HG03558 (cell line): ENCODE results near the gene PTH2R.
"Not testable (repeated sequence)": the region's sequence is repeated elsewhere in the genome, so short reads cannot be mapped to it uniquely, and the experiment has no call there.

Experiments
- ATAC-seq: cut with Tn5 transposase; IDR thresholded peaks from one replicate; pipeline ENCODE4 v1.9.1; 2021; ENCODE audit warnings: moderate number of reproducible peaks; ENCODE audit not compliant: unreplicated experiment; ENCODE audit errors: extremely low read depth

Gene PTH2R

GRCh38 chr2:208406474-208407451 lies at the start of gene PTH2R:
TSS of gene PTH2R (plus strand) at chr2:208406792. CDS start at chr2:208407044, 252 bp downstream.
- ATAC-seq, result no peak

- ATAC-seq, result no peak
Observed at GRCh38 chr2:208356846-208357574, 49.6 kb upstream of the PTH2R start.

- ATAC-seq, result no peak
Observed at GRCh38 chr2:208358758-208359631, 47.6 kb upstream of the PTH2R start.

- ATAC-seq, result no peak
Observed at GRCh38 chr2:208359632-208359986, 47.0 kb upstream of the PTH2R start.

- no peak for ATAC-seq
Observed at GRCh38 chr2:208360259-208361076, 46.1 kb upstream of the PTH2R start.

- ATAC-seq, result no peak
Observed at GRCh38 chr2:208361077-208361441, 45.5 kb upstream of the PTH2R start.

GRCh38 chr2:208363485-208363884 lies 43.1 kb upstream of the PTH2R start:
- ATAC-seq, result peak; percentile 49

GRCh38 chr2:208366215-208367127 lies 40.1 kb upstream of the PTH2R start:
- ATAC-seq, result peak; percentile 39

- no peak for ATAC-seq
Observed at GRCh38 chr2:208369091-208369490, 37.5 kb upstream of the PTH2R start.

- ATAC-seq, result no peak
Observed at GRCh38 chr2:208370881-208371633, 35.5 kb upstream of the PTH2R start.

- ATAC-seq, result no peak
Observed at GRCh38 chr2:208371634-208371935, 35.0 kb upstream of the PTH2R start.

- no peak for ATAC-seq
Observed at GRCh38 chr2:208373460-208374089, 33.0 kb upstream of the PTH2R start.

- ATAC-seq, result no peak
Observed at GRCh38 chr2:208375491-208376068, 31.0 kb upstream of the PTH2R start.

GRCh38 chr2:208377344-208377860 lies 29.2 kb upstream of the PTH2R start:
- not testable (repeated sequence) for ATAC-seq

GRCh38 chr2:208379192-208379591 lies 27.4 kb upstream of the PTH2R start:
- no peak for ATAC-seq

- ATAC-seq, result no peak
Observed at GRCh38 chr2:208384637-208385036, 22.0 kb upstream of the PTH2R start.

- no peak for ATAC-seq
Observed at GRCh38 chr2:208386541-208386940, 20.1 kb upstream of the PTH2R start.
